ENCODE results near the gene IRF2BP2.
A peak's percentile ranks its signal among the peaks of the same experiment; 100 is the strongest.

IRF2BP2 gene

GRCh38 chr1:234613128-234613875 lies 3.3 kb upstream of the IRF2BP2 start:
- DNase-seq (ENCODE audit: low read depth in 2 of 2): no peak

GRCh38 chr1:234612352-234613127 lies 2.6 kb upstream of the IRF2BP2 start:
- peak; percentile 37 to 49 for DNase-seq (ENCODE audit: low read depth in 2 of 2)

GRCh38 chr1:234611847-234612351 lies 1.9 kb upstream of the IRF2BP2 start:
- DNase-seq (ENCODE audit: low read depth in 2 of 2): no peak

- DNase-seq (ENCODE audit: low read depth in 2 of 2): peak in 1 of 2 donors; percentile 54
These were observed 1.4 kb upstream of the IRF2BP2 start for GRCh38 chr1:234611225-234611846.

- DNase-seq (ENCODE audit: low read depth in 2 of 2): peak; percentile 84 to 85
These were observed 767 bp upstream of the IRF2BP2 start for GRCh38 chr1:234610666-234611224.

- DNase-seq (ENCODE audit: low read depth in 2 of 2): no peak
These were observed 311 bp downstream of the IRF2BP2 start for GRCh38 chr1:234609691-234610042.

- DNase-seq (ENCODE audit: low read depth in 2 of 2): peak; percentile 54 to 58
These were observed 877 bp downstream of the IRF2BP2 start for GRCh38 chr1:234608911-234609690.

- DNase-seq (ENCODE audit: low read depth in 2 of 2): peak; percentile 50 to 56
These were observed 1.7 kb downstream of the IRF2BP2 start for GRCh38 chr1:234608025-234608910.

- no peak for DNase-seq (ENCODE audit: low read depth in 2 of 2)
These were observed 2.6 kb downstream of the IRF2BP2 start for GRCh38 chr1:234607109-234608024.

- no peak for DNase-seq (ENCODE audit: low read depth in 2 of 2)
These were observed 3.2 kb downstream of the IRF2BP2 start for GRCh38 chr1:234606784-234607108.

GRCh38 chr1:234605983-234606783 lies 3.8 kb downstream of the IRF2BP2 start:
- DNase-seq (ENCODE audit: low read depth in 2 of 2): peak in 1 of 2 donors; percentile 36

GRCh38 chr1:234605399-234605982 lies 4.5 kb downstream of the IRF2BP2 start:
- no peak for DNase-seq (ENCODE audit: low read depth in 2 of 2)

- no peak for DNase-seq (ENCODE audit: low read depth in 2 of 2)
These were observed 5.2 kb downstream of the IRF2BP2 start for GRCh38 chr1:234604495-234605398.

GRCh38 chr1:234603221-234604204 lies 6.5 kb downstream of the IRF2BP2 start:
- DNase-seq (ENCODE audit: low read depth in 2 of 2): no peak

GRCh38 chr1:234602334-234603220 lies 7.4 kb downstream of the IRF2BP2 start:
- no peak for DNase-seq (ENCODE audit: low read depth in 2 of 2)
